GM19372 (cell line): ENCODE results near the gene PANK4.

Source experiments
- ATAC-seq: cut with Tn5 transposase; IDR thresholded peaks from one replicate; pipeline ENCODE4 v1.9.1; 2021; ENCODE audit warnings: mild to moderate bottlenecking, low read depth, moderate library complexity; ENCODE audit not compliant: unreplicated experiment

PANK4 gene

DNA sequence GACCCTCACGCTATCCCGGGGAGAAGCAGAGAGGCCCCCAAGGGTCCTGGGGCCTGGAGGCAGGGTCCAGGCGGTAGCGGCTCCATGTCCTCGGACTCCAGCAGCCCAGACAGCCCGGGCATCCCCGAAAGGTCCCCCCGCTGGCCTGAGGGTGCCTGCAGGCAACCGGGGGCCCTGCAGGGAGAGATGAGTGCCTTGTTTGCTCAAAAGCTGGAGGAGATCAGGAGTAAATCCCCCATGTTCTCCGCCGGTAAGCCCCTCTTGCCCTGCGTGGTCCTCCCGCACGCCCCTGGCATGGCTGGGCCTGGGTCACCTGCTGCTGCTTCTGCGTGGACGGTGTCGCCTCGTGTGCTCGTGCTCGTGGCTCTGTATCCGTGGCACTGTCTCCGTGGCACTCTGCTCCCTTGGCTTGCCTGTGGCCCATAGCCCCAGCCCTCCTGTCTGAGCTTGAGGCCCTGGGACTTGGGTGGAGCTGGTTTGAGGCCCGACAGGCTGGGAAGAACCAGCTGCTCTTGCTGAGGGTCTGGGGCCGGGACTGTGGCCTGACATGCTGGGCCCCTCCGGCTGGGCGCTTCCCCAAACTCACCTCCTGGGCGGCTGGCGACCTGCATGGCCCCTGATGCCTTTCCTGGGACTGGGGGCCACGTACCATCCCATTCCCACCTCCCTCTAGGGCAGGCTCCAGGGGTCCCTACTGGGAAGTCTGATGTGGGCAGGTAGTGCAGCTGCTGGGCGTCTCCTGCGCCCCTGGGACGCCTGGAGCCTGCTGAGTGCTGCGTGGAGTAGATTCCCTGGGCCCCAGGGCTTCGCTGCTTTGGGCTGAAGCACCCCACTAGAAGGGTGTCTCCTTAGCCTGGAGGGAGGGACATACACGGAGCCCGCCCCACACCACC, 23.5 kb downstream of the PANK4 start:
- no peak for ATAC-seq

DNA sequence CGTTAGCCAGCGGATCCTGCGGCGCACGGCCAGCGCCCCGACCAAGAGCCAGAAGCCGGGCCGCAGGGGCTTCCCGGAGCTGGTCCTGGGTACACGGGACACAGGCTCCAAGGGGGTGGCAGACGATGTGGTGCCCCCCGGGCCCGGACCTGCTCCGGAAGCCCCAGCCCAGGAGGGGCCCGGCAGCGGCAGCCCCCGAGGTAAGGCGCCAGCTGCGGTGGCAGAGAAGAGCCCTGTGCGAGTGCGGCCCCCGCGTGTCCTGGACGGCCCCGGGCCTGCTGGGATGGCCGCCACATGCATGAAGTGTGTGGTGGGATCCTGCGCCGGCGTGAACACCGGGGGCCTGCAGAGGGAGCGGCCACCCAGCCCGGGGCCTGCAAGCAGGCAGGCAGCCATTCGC, 24.2 kb downstream of the PANK4 start:
- ATAC-seq: no peak

GRCh38 chr1:2501820-2502119, 24.6 kb downstream of the PANK4 start:
- ATAC-seq: no peak

DNA sequence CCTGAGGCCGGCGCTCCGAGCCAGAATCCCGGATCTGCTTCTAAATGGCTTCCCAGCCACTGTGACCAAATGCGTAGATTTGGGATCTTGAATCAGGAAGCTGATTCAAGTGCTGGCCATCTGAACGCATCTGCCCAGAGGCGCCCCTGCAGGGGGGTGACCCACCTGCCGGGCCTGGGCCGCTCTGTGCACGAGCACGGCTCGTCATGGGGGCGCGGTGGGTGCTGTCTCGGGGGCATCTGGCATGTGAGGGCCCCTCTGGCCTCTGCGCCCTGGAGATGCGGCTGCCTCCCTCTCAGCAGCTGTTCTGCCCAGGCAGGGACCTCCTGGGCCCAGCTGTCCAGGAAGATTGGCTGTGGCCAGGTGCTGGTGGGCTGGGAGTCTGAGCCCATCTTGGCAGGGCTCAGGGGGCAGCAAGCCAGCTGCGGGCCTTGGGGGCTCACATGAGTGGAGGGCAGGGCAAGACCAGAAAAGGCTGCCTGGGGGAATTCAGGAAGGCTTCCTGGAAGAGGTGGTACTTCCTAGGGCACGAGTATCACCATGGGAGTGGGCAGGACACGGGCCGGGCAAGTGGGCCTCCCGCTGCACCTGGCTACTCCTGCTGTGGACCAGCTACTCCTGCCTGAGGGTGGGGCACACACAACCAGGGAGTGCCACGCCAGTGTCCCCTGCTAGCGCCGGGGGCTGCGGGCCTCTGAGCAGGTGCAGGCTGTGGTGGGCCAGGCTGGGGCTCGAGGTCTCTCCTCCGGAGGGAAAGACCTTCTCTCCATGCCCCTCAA, 25.2 kb downstream of the PANK4 start:
- no peak for ATAC-seq

DNA sequence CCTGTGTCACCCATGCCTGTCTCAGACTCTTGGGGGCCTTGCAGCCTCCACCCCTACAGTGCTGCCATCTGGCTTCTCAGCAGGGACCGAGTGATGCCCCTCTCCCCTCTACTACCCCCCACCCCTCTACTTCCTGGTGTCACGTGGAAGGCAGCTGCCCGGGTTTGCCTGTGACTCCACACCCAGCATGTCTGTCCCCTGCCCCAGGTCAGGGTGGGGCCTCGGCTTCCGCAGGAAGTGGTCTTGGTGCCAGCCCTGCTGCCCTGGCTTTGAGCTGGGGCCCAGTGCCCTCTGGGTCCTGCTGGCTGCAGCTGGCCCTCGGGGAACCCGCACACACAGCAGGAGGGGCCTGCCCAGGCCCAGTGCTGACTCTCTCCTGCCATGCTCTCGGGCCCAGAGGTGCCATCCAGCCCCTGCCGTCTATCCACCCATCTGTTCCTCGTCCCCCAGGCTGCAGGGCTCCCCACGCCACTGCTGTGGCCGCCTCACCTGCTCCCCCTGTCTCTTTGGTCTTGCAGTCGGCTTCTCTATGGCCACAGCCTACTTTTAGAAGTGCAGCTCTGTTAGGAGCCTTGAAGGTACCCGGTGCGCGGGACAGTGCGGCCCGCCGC, 26.3 kb downstream of the PANK4 start:
- ATAC-seq: no peak

- no peak for ATAC-seq
Observed at GRCh38 chr1:2499260-2499659, 27.1 kb downstream of the PANK4 start.

GRCh38 chr1:2498648-2499047, 27.7 kb downstream of the PANK4 start:
- no peak for ATAC-seq

- no peak for ATAC-seq
Observed at GRCh38 chr1:2497891-2498290, 28.5 kb downstream of the PANK4 start.

GRCh38 chr1:2496746-2497145, 29.6 kb downstream of the PANK4 start:
- no peak for ATAC-seq

DNA sequence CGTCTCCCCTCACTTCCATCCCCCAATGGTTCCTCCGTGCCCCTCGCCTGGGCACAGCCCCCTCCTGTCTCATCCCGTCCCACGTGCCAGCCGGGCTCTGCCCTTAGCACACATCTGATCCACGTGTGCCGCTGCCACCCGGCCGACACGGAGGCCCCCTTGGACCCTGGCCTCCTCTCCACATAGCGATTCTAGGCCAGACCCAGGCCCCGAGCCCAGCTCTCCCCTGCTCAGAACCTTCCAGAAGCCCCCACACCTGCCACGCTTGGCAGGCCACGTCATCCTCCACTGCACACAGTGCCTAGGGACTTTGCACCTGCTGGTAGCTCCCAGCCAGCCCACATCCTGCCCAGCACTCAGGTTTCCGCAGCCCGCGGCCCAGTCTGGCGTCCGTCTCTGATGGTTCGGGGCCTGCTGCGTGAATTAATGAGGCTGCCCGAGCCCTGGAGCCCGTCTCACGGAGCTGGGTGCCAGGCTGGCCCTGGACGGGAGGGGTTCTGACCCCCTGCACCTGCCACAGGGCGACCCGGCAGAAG, 30.2 kb downstream of the PANK4 start:
- no peak for ATAC-seq

GRCh38 chr1:2495546-2495945, 30.9 kb downstream of the PANK4 start:
- no peak for ATAC-seq

DNA sequence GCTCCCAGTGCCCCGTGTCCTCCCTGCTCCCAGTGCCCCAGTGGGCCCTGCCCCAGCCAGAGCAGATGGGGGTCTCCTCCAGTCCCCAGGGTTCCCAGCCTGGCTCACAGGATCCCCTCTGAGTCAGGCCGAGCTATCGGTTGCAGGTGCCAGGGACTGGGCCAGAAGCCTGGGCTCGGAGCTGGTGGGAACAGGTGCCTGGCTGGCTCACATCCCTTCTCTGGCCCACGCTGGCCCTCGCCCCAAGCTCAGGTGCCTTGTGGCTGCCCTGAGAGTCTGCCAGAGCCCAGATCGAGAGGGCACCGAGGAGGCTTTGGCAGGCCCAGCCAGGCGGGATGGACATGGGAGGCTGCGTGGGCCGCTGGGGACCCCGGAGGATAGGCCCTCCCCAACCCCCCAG, 31.4 kb downstream of the PANK4 start:
- ATAC-seq: no peak

- ATAC-seq: no peak
Observed at GRCh38 chr1:2494323-2494693, 32.1 kb downstream of the PANK4 start.

DNA sequence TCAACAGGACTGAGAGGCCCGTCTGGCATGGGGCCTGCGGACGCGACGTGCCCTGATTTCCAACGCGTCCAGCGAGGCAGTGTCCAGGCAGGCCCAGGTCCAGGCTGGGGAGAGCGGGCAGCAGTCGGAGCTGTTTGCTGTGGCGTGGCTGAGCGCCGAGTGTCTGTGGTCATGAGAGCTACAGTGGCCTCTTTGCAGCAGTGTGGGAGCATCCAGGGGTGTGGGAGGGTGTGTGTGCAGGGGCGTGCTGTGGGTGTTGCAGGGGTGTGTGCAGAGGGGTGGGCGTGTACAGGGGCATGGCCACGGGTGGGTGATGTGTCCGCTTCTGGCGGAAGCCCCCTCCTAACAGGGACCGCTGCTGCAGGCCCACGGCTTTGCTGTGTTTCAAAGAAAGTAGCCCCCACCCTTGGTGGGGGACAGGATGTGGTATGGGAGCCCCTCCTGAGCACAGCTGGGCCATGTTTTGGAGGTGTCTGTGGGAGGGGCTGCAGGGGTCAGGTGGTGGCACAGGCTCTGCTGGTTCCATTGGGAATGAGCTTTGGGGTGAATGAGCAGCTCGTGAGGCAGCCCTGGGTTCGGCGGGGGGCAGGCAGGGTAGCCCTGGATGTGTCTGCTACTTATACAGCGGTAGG, 32.6 kb downstream of the PANK4 start:
- ATAC-seq: no peak

DNA sequence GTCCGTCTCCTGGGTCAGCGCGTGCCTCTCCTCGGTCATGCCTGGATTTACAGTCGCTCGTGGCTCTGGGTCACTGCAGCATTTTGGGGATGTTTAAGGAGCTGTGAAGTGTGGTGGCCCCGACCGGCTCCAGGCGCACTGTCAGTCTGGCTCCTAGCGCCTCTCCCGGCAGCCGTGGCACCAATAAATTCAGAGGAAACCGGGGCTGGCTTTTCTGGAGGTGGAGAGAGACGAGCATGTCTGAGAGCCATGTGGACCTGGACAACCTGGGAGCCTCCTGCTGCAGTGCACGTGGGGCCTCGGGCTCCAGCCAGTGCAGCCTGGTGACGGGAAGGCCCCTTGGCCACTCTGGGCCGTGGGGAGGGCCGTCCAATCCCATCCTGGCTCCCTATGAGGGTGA, 33.2 kb downstream of the PANK4 start:
- ATAC-seq: no peak

- no peak for ATAC-seq
Observed at GRCh38 chr1:2492091-2492490, 34.3 kb downstream of the PANK4 start.

GRCh38 chr1:2489615-2490014, 36.8 kb downstream of the PANK4 start:
- ATAC-seq: no peak

GRCh38 chr1:2488688-2489087, 37.7 kb downstream of the PANK4 start:
- ATAC-seq: no peak

GRCh38 chr1:2486558-2486957, 39.8 kb downstream of the PANK4 start:
- ATAC-seq: no peak

DNA sequence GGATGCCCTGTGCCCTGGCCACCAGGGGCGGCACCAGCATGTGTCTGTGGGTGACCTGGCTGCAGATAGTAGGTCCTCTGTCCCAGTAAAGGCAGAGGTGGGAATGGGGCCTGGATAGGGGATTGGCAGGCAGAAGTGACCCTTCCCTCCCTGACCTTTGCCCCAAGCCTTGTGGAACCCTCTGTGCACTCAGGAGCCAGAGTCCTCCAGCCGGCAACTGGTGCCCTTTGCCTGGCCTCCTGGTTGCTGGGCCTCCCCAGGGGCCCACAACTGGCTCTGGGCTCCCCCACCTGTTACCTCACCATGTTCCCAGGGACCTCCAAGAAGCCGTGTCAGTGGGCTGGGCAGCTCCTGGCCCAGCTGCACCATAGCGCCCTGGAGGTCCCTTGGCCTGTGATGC, 40.4 kb downstream of the PANK4 start:
- no peak for ATAC-seq

DNA sequence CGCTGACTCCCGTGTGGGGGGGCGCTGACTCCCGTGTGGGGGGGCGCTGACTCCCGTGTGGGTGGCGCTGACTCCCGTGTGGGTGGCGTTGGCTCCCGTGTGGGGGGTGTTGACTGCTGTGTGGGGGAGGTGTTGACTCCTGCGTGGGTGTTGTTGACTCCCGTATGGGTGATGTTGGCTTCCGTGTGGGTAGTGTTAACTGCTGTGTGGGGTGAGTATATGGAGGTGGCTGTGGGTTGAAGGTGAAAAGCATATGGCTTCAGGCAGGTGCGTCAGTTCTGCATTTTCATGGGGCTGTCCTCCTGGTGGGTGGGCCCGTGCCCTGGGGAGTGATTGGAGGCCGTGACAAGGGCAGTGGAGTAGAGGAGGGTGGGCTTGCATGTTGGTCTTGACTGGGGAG, 42.4 kb downstream of the PANK4 start:
- no peak for ATAC-seq
